NCI-H82 (cell line): ENCODE measurements around the gene HECTD1.
A peak's percentile ranks its signal among the peaks of the same experiment; 100 is the strongest.
"Not testable (repeated sequence)": the region's sequence is repeated elsewhere in the genome, so short reads cannot be mapped to it uniquely, and the experiment has no call there.

Experiments
- DNase-seq: peaks from one replicate; lab custom pipeline; 2025; lab: John Stamatoyannopoulos, UW

HECTD1 gene

GRCh38 chr14:31194661-31195060, 12.9 kb downstream of the HECTD1 start:
- DNase-seq = no peak

GRCh38 chr14:31194095-31194494, 13.5 kb downstream of the HECTD1 start:
- DNase-seq = no peak

- DNase-seq = not testable (repeated sequence)
These were observed 15.0 kb downstream of the HECTD1 start for GRCh38 chr14:31192544-31192943.

- DNase-seq = no peak
These were observed 16.8 kb downstream of the HECTD1 start for GRCh38 chr14:31190717-31191263.

GRCh38 chr14:31190219-31190603, 17.4 kb downstream of the HECTD1 start:
- DNase-seq = no peak

- no peak for DNase-seq
These were observed 18.0 kb downstream of the HECTD1 start for GRCh38 chr14:31189346-31190218.

GRCh38 chr14:31188744-31189143, 18.8 kb downstream of the HECTD1 start:
- DNase-seq = no peak

GRCh38 chr14:31182016-31182415, 25.6 kb downstream of the HECTD1 start:
- not testable (repeated sequence) for DNase-seq

- DNase-seq = no peak
These were observed 26.3 kb downstream of the HECTD1 start for GRCh38 chr14:31181271-31181670.

GRCh38 chr14:31180299-31181051, 27.1 kb downstream of the HECTD1 start:
- no peak for DNase-seq

- DNase-seq = no peak
These were observed 33.2 kb downstream of the HECTD1 start for GRCh38 chr14:31174433-31174832.

GRCh38 chr14:31173120-31173837, 34.3 kb downstream of the HECTD1 start:
- no peak for DNase-seq

GRCh38 chr14:31172084-31172483, 35.5 kb downstream of the HECTD1 start:
- no peak for DNase-seq

GRCh38 chr14:31170411-31170810, 37.2 kb downstream of the HECTD1 start:
- no peak for DNase-seq

GRCh38 chr14:31169877-31170276, 37.7 kb downstream of the HECTD1 start:
- no peak for DNase-seq

- no peak for DNase-seq
These were observed 40.6 kb downstream of the HECTD1 start for GRCh38 chr14:31167032-31167431.

GRCh38 chr14:31166271-31166561, 41.4 kb downstream of the HECTD1 start:
- DNase-seq = peak; percentile 5

- no peak for DNase-seq
These were observed 43.5 kb downstream of the HECTD1 start for GRCh38 chr14:31164115-31164514.

- DNase-seq = no peak
These were observed 44.5 kb downstream of the HECTD1 start for GRCh38 chr14:31162910-31163649.

- no peak for DNase-seq
These were observed 46.3 kb downstream of the HECTD1 start for GRCh38 chr14:31161274-31161673.

GRCh38 chr14:31159682-31160296, 47.8 kb downstream of the HECTD1 start:
- no peak for DNase-seq
